Measurements from ENCODE around the gene MED6.

The MED6 gene, protein sequence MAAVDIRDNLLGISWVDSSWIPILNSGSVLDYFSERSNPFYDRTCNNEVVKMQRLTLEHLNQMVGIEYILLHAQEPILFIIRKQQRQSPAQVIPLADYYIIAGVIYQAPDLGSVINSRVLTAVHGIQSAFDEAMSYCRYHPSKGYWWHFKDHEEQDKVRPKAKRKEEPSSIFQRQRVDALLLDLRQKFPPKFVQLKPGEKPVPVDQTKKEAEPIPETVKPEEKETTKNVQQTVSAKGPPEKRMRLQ

DNA sequence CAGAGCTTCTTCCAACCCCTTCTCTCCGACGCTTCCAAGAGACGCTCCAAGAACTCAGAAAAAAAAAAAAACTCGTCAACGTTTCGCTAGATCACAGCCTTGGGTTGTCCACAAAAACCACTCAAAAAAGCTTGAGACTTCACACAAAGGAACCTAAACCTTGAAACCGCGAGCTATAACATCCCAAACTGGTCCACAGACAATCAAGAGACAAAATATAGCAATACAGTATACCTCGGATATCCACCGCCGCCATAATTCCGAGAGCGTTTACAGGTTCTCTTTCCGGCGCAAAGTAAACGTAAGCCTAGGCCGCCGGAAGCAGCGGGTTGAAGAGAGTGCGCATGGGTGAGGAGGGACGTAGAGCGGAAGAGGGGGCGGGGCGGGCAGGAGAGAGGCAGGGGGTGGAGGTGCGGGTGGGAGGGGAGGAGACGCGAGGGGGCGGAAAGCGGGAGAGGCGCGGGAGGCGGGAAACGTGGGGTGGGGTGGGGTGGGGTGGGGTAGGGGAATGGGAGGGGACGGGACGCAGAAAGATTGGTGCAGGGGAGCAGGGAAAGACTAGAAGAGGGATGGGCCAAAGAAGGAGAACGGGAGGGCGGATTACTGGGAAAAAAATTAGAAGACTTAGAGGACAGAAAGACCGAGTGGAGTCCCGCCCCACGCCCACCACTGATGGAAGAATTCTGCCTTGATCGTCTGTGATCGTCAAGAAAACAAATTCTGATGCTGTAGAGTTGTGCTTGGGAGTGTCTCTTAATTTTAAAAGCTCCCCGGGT is at the start of gene MED6:
TSS of gene MED6 (minus strand) at position 274 of the 776 bp plus-strand sequence. CDS start at position 256, 18 bp downstream.
- peak; percentile 90 to 92 for DNase-seq

DNA sequence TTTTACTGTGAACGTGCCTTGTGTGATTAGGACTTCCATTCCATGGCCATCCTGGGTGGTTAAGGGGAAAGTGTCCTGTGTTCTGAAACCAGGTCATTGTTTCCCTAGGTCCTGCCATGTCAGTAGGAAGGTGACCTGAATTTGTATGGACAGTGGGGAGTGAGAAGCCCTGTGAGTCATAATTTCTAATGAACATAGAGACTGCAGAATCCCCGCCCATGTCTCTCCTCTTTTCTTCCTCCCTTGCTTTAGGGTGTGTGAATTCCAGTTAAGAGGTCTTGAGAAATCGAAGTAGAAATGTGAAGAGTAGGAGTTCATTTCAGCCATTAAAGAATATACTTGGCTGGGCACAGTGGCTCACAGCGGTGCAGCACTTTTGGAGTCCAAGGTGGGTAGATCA is 49.3 kb upstream of the MED6 start:
- no peak for DNase-seq

DNA sequence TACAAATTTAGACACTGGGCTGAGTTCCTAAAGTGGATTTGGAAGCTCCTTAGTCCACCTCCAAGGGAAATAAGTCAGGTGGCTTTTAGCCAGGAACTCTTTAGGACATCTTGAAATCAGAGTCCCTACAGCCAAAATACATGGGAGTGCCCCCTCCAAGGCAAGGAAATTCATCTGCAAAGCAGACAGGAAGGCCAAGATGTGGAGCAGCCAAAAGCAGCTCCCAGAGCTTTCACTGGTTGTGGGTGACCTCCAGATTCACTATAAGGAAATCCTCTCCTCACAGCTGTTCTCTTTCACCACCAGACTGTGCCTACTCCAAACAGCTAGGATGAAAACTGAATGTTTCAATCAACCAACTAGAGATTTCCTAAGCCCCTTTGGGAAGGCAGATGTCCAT is 47.9 kb upstream of the MED6 start:
- no peak for DNase-seq

DNA sequence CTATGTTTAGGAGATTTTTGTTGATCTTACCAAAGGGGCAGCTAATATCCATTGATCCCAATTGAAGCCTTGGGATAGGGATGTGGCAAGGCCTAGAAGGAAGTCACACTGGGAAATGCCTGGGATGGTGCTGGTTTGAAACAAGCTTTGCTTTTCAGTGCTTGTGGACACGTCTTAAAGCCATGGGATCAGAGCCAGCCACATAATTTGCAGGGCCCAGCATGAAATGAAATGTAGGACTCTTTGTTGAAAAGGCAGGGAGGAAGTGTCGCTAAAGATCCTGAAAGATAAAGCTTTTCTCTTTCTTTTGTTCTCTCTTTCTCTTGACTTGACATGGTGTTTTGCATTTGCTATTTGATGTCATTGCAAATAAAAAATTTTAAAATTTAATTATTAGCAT is 46.2 kb upstream of the MED6 start:
- no peak for DNase-seq

DNA sequence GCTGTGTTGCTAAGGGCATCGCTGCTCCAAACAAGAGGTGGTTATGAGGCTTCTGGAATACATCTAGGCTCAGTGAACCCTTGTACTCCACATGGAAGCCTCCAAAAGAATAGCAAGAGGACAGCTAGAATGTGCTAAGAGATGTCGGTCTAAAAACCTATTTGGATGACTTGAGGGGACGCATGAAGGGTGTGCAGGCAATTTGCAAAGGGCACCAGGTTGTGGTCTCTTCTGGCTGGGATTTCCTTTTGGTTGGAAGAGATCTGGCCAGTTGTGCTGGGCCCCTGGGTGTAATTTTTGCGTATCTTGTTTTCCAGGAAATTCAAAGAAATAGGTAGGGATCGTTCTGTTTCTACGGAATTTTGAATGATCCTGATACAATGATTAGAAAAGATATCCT is 45.4 kb upstream of the MED6 start:
- no peak for DNase-seq

DNA sequence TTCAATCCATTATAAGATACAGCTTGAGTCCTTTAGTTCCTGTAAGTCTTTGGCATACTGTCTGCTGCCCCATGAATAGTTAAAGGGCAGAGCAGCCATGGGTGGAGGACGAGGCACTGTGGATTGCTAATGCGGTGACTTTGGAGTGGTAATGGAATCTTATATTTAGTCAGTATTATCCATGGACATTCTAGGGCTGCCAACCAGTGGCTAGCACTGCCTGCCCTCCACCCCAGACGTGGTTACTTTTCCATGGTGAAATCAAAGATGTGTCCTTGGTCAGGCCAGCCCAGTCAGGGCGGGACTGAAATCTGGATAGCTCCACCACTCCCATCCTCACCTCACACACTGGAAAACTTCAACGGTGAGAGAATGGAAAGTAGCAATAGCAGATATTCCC is 43.5 kb upstream of the MED6 start:
- no peak for DNase-seq

DNA sequence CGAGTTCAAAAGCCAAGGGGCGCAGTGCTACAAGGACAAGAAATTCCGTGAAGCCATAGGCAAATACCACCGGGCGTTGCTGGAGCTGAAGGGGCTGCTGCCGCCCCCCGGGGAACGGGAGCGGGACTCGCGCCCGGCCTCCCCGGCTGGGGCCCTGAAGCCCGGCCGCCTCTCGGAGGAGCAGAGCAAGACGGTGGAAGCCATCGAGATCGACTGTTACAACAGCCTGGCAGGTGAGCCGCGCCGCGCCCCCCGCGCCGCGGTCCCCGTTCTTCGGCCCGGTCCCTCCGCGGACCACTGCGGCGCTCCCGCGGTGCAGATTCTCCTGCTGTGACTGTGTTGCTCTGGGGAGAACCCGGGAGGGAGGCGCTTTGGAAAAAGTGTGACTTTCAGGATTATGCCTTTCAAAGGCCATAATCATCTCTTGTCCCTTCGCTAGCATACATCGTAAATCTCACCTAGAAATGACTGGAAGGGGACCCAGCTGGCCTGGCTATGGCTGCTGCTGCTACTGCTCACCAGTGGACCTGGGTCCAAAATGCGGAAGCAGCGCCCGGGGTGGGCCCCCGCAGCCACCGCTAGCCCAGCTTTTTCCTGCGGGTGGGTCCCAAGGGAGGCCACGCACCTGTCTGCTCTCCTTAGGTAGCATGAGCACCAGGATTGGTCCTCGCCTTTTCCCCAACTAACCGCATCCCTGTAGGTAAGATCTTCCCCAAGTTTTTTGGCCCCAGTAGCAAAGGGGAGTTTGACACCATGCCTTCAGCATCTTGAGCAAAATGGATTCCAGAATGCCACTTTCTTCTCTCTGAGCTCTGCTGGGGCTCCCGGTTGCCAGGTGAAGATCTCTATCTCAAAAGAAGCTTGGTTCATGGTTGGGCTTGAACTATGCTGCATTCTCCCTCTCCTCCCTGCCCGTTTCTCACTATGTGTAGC is 42.1 kb upstream of the MED6 start:
- peak; percentile 35 to 37 for DNase-seq

DNA sequence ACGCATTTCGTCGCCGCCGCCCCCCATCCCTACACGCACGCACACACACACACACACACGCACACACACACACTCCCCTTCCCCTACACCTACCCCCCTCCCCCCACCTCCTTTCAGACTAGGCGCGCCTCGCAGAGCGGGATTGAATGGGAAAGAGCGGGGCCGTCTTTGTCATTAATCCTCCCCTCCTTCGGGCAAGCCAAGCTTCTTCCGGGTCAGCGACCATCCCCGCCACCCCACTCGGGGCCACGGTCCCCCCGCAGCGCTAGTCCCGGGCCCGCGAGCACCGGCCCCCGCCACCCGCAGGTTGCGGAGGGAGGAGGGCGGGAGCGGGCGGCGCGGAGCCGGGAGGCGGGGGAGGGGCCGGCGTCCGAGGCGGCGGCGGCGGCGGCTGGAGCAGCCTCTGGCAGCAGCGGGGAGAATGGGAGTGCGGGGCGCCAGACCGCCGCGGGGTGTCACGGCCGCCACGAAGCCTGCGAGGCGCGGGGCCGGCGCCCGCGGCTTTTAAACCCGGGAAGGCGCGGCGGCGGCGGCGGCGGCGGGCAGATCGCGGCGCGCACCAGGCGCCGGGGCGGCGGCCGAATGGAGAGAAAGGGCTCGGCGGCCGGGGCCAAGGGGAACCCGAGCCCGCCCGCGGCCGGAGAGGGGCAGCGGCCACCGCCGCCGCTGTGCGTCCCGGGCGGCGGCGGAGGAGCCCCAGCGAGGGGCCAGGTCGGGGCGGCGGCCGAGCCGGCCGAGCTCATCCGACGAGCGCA is 41.3 kb upstream of the MED6 start, which contains the start of gene TTC9:
TSS of gene TTC9 (plus strand) at position 369 of the 755 bp plus-strand sequence. CDS start at position 583, 214 bp downstream.
- DNase-seq = no peak

DNA sequence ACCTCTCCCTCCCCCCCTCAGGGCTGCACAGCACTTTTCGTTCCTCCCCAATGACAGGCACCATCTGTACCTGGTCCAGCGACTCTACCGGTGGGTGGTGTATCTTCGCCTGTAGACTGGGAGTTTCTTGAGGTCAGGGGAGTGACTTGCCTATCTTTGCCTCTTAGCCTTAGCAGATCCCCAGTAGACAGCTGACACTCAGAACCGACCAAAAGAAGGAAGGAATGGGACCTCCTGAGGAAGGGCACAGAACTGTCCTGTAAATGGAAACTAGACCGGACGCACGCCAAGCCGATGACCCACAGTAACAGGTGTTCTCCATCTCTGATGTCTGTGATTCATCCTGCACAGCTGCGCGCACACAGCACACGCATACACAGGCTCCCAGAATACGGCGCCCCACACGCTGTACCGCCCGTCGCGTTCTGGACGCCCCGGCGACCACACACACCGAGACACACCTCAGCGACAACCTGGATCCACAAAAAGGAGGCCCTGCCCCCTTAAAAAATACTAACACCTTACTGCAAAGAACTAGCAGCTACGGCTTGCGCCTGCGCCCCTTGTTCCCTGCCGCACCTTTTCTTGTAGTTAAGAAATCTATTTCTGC is 40.6 kb upstream of the MED6 start:
- peak; percentile 47 to 62 for DNase-seq

DNA sequence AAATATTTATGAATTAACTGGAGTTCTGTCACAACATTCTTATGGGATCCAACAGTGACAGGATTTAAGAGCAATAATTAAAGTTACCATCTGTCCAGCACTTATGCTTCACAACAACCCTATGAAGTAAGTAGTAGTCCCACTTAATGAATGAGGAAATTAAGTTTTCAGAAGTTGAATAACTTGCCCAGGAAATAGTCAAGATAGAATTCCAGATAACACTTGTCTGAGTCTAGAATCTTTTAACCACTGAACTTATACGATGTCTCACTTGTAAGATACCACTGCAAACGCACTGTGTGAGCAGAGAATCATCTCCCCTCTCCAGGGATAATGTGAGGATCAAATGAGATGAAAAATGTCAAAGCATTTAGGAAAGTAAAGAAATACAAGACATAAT is 38.0 kb upstream of the MED6 start:
- DNase-seq = no peak

DNA sequence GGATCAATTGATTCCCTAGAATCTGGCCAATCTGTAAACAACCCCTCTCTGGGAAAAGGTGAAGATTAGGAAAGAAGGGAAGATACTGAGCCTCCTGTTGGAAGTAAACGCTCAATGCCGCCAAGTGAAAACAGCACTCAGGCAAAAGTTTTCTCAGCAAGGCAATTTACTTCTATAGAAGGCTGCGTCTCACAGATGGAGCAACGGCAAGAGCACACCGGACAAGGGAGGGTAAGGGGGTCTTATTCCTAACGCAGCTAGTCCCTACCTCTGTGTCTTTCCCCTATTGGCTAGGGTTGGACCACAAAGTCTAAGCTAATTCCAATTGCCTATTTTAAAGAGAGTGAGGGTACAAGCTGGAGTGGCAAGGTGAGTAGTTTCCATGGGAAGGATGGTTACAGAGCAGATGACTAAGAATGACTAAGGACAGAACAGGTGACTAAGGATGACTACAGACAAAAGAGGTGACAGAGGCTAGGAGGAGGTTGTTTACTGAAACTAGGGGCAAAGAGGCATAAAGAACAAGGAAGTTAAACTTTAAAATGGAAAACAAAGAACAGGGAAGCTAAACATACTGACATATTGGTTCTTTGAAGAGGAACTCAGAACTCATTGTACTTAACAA is 35.6 kb upstream of the MED6 start:
- DNase-seq = no peak

DNA sequence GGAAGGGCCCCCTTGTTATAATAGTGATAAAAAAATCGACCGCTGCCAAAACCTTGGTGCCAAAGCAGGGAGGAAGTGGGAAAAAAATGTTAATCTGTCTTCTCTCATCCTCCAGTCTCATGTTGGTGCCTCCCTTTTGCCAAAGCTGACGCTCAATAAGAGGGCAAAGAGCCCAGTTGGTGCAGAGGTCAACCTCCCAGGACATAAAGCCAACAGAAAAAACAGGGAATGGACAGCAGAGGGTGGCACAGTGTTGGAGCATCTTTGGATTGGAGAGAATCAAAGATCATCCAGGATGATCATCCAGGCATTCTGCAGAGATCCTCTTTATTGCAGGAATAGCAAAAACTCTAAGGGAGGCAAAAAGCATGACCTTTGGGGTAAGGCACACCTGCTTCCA is 31.5 kb upstream of the MED6 start:
- no peak for DNase-seq

DNA sequence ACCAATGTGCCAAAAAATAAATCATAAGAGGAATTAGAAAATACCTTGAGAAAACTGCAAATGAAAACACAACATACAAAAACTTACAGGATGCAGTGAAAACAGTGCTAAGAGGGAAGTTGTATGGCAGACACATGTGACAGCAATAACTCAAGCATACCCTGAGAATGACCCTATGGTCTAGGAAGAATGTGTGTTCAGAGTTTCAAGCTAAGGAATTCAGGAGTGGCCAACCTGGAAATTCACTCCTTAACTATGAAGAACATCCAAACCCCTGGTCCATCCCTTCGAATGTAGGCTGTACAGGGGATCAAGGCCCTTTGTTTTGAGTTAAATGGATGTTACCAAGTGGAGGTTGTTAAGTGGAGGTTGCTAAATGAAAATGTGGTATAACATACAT is 24.5 kb upstream of the MED6 start:
- no peak for DNase-seq

DNA sequence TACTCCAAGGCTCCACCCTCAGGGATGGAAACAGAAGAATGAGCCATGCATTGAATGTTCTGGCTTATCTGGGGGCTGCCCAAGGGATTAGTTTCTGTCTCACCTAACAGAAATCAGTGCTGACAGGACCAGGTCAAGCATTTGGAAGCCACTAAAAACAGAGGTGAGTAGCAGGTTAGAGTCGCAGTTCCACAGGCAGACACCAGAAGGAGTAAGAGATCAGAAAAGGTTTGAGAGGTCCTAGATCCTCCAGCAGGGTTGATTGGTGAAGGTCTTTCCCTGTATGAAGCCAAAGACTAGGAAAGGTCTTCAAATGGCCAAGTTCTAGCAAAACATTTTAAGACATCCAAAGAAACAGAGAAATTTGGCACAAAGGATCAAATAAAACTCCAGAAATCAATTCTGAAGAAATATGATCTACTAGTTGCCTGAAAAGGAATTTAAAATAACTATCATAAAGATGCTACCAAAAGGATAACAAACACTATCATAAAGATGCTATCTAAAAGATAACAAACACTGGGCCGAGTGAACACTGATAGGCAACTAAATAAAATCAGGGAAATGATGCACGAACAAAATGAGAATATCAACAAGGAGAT is 21.8 kb upstream of the MED6 start:
- DNase-seq = peak; percentile 58 to 71

DNA sequence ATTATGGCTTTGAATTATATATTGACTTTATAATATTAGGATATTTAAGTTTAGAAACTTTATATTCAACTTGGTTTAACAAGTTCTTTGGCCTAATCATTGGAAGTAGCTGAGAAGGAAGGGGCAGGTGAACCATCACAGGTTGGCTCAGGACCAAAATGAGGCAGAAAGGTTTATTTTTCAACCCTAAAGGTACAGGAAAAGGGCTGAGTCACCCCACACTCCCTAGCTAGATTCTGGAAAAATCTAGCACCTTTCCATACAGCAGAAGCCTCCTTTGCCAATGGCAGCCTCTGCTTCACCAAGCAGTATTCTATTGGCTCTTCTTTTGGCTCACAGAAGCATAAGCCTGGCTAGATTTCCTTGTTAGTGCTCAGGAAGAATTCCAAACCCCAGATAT is 19.3 kb upstream of the MED6 start:
- no peak for DNase-seq

DNA sequence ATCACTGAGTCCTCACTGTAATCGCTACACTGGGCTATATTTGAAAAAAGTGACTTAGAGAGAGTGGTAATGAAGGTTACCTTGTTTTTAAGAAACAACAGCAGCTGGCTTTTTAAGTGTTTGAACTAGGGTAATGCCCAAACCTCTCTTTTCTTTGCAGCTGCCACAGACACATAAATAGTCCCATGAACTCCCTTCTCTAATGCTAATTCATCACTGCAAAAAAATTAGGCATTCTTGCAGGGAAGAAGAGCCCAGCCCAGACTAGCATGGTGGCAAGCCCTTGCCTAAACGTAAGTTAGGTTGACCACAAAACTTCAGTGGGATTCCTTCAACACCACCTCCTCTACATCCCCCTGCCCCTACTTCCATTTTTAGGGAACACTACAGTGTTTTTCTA is 17.9 kb upstream of the MED6 start:
- no peak for DNase-seq

DNA sequence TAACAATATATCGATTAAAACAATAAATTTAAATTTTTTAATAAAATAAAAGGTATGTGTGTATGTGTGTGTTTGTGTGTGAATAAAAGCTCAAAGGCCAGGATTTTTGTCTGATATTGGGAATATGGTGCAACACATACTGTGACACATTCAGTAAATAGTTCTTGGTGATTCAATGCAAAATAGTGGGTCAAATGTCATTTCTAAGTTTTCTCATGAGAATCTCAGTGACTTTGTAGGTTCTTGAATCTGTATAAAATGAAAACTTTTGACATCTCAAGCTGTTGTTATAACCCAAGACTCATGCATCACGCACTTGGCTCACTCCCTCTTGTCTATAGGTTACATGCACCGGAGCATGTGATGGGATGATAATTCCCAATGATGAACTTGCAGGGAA is 16.2 kb upstream of the MED6 start:
- DNase-seq = no peak

DNA sequence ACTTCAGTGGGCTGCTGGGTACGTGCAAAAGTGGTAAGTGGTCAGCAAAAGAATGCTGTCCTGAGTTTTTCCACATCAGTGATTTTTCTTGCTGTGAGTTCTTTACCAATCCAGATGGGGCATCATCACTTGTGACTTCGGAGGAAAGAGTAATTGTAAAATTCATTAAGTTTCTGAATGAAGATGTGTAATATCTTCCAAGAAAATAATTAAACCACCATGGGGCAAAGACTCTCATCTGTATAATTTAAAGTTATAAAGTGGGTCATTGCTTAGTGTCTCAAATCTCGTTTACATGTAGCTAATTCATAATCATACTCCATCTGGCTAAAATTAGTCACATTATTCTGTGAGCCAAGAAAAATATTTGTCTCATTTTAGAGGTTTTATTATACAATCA is 10.8 kb upstream of the MED6 start:
- no peak for DNase-seq

DNA sequence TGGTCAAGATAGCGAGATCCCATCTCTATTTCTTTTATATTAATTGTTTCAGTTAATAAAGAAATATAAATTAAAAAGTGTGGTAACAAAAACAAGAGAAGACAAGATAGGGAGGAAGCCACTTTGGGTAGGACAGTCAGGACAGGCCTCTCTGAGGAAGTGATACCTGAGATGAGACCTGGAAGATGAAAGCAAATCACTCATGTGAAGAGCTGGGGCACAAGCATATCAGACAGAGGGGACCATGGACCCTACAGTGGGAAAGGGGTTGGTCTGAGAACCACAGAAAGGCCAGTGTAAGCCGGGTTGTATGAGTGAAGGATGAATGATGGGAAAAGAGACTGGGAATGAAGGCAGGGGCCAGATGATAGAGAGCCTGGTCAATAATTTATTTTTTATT is 1.8 kb upstream of the MED6 start:
- DNase-seq = no peak

DNA sequence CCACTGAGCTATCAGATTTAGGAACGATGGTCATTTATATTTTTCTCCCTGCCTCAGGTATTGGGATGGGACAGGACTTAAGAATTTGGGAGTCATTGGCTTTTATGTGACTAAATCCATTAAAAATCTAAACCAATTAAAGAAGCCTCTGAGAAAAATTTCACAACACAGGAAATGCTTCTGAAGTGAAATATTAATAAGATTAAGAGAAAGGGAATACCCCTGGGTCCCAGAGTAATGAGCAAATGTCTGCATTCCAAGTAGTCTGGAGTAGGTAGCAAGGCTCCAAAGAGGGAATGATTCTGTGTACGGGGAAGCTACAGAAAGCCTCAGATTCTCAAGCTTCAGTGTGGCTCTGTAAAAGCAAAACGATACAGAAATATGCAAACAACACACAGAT is 707 bp upstream of the MED6 start:
- no peak for DNase-seq

DNA sequence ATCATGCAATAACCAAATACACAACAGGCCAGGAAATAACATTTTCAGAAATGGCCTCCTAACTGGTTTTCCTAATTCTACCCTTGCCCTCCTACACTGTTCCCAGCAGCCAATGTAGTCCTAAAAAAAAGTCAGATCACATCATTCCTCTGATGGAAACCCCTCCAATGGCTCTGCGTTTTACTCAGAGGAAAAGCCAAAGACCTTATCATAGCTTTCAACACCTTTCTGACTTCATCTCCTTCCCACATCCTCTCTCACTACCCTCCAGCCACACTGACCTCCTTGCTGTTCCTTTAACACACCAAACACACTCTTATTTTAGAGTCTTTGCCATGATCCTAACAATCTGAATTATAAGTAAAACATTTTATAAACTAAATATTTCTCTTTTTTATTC is 1.1 kb downstream of the MED6 start:
- DNase-seq = no peak
